NCI-H187 (cell line): Measurements from ENCODE around the gene NPAS3.

Experiments used
- DNase-seq, 2 experiments: peaks; one replicate each; lab custom pipeline; 2025; lab: John Stamatoyannopoulos, UW

The NPAS3 gene

GRCh38 chr14:33449268-33449667 lies 510.6 kb downstream of the NPAS3 start:
- no peak for DNase-seq

- DNase-seq, result no peak
Measured at GRCh38 chr14:33449703-33450395, 511.2 kb downstream of the NPAS3 start.

GRCh38 chr14:33450416-33450815 lies 511.7 kb downstream of the NPAS3 start:
- no peak for DNase-seq

- no peak for DNase-seq
Measured at GRCh38 chr14:33451211-33451610, 512.5 kb downstream of the NPAS3 start.

- DNase-seq, result peak in 1 of 2 experiments; percentile 25
Measured at GRCh38 chr14:33452995-33453394, 514.3 kb downstream of the NPAS3 start.

- no peak for DNase-seq
Measured at GRCh38 chr14:33454022-33454595, 515.4 kb downstream of the NPAS3 start.

- DNase-seq, result no peak
Measured at GRCh38 chr14:33454707-33455106, 516.0 kb downstream of the NPAS3 start.

- DNase-seq, result no peak
Measured at GRCh38 chr14:33455654-33456345, 517.1 kb downstream of the NPAS3 start.

- no peak for DNase-seq
Measured at GRCh38 chr14:33457021-33457420, 518.3 kb downstream of the NPAS3 start.

GRCh38 chr14:33457617-33458016 lies 518.9 kb downstream of the NPAS3 start:
- no peak for DNase-seq

- DNase-seq, result no peak
Measured at GRCh38 chr14:33460164-33460563, 521.5 kb downstream of the NPAS3 start.

- DNase-seq, result no peak
Measured at GRCh38 chr14:33461036-33461435, 522.4 kb downstream of the NPAS3 start.

- DNase-seq, result no peak
Measured at GRCh38 chr14:33463731-33464130, 525.1 kb downstream of the NPAS3 start.

GRCh38 chr14:33464254-33464962 lies 525.7 kb downstream of the NPAS3 start:
- no peak for DNase-seq

GRCh38 chr14:33465846-33466700 lies 527.4 kb downstream of the NPAS3 start:
- DNase-seq, result no peak

GRCh38 chr14:33467971-33468370 lies 529.3 kb downstream of the NPAS3 start:
- DNase-seq, result no peak

GRCh38 chr14:33469898-33470297 lies 531.2 kb downstream of the NPAS3 start:
- DNase-seq, result no peak

GRCh38 chr14:33471776-33472175 lies 533.1 kb downstream of the NPAS3 start:
- DNase-seq, result no peak

GRCh38 chr14:33475623-33476022 lies 536.9 kb downstream of the NPAS3 start:
- peak; percentile 30 to 42 for DNase-seq

- no peak for DNase-seq
Measured at GRCh38 chr14:33477797-33478196, 539.1 kb downstream of the NPAS3 start.

- DNase-seq, result no peak
Measured at GRCh38 chr14:33480071-33480886, 541.6 kb downstream of the NPAS3 start.
